ENCODE results near the gene TBX21.

DNA sequence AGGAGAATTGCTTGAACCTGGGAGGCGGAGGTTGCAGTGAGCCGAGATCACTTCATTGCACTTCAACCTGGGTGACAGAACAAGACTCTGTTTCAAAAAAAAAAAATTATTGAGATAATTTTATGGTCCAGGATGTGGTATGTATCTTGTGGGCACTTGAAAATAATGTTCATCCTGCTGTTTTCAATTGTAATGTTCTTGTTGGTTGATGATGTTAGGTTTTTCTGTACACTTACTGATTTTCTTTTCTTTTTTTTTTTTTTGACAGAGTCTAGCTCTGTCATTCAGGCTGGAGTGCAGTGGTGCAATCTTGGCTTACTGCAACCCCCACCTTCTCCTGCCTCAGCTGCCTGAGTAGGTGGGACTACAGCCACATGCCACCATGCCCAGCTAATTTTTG lies 29.7 kb downstream of the TBX21 start:
- TF ChIP-seq ZNF274 (IDR thresholded peaks at IDR 0.05; ENCODE audit: low read depth, low read length) (no peak), YY1 (IDR thresholded peaks at IDR 0.05; ENCODE audit: insufficient read depth, insufficient read length) (no peak)

Data from NT2/D1 (cell line).